GM23338 (cell line): ENCODE results near the gene GRAPL. TPM values are rescaled to one million over a fixed set of nuclear protein-coding genes. Genes with fewer than 3 reads are reported as not detected.
A peak's percentile ranks its signal among the peaks of the same experiment; 100 is the strongest.
"Not testable (repeated sequence)": the region's sequence is repeated elsewhere in the genome, so short reads cannot be mapped to it uniquely, and the experiment has no call there.

Source experiments
- ATAC-seq: fragments of 200-7000 bp; cut with Tn5 transposase; 3 replicates; pipeline ENCODE4 v1.9.1; 2020
- DNase-seq: peaks from one replicate; pipeline ENCODE4 v3.0.0-alpha.2; 2015; ENCODE audit warnings: low spot score
- H2AFZ ChIP-seq: fragments of 200-600 bp; sonication (generic); 2 replicates; pipeline ENCODE4 v1.8.0; 2016; ENCODE audit warnings: antibody characterized with exemption, mild to moderate bottlenecking, moderate library complexity
- H3F3A ChIP-seq: fragments of 200-600 bp; sonication (generic); replicated peaks from 2 replicates; pipeline ENCODE4 v1.8.0; 2017; ENCODE audit warnings: antibody characterized with exemption, mixed run types, low read depth
- H3K27ac ChIP-seq: fragments of 200-600 bp; sonication (generic); 2 replicates; pipeline ENCODE4 v1.6.1; 2016; ENCODE audit warnings: low read depth
- H3K27me3 ChIP-seq: fragments of 200-600 bp; sonication (generic); 2 replicates; pipeline ENCODE4 v1.8.0; 2016; ENCODE audit warnings: mild to moderate bottlenecking, mixed run types, moderate library complexity; ENCODE audit not compliant: insufficient read depth
- H3K36me3 ChIP-seq: fragments of 200-600 bp; sonication (generic); 2 replicates; pipeline ENCODE4 v1.8.0; 2016; ENCODE audit warnings: mild to moderate bottlenecking; ENCODE audit not compliant: insufficient read depth
- H3K4me1 ChIP-seq: fragments of 200-600 bp; sonication (generic); 2 replicates; pipeline ENCODE4 v1.8.0; 2016; ENCODE audit warnings: mild to moderate bottlenecking, moderate library complexity; ENCODE audit not compliant: insufficient read depth
- H3K4me2 ChIP-seq: fragments of 200-600 bp; sonication (generic); 2 replicates; pipeline ENCODE4 v1.7.1; 2017; ENCODE audit warnings: mixed run types
- H3K4me3 ChIP-seq: fragments of 200-600 bp; sonication (generic); 2 replicates; pipeline ENCODE4 v1.6.1; 2016; ENCODE audit warnings: mixed run types
- H3K79me2 ChIP-seq: fragments of 200-600 bp; sonication (generic); replicated peaks from 2 replicates; pipeline ENCODE4 v1.8.0; 2017; ENCODE audit warnings: mild to moderate bottlenecking; ENCODE audit not compliant: insufficient read depth
- H3K9me2 ChIP-seq: fragments of 200-600 bp; sonication (generic); 2 replicates; pipeline ENCODE4 v1.8.0; 2017; ENCODE audit not compliant: insufficient read depth
- H4K20me1 ChIP-seq: fragments of 200-600 bp; sonication (generic); replicated peaks from 2 replicates; pipeline ENCODE4 v1.8.0; 2017; ENCODE audit warnings: mild to moderate bottlenecking; ENCODE audit not compliant: insufficient read depth
- H3K27ac Mint-ChIP-seq: 2 replicates; pipeline ENCODE4 v1.8.0; 2020; ENCODE audit warnings: inconsistent platforms, mild to moderate bottlenecking, moderate library complexity, mixed read lengths
- H3K27me3 Mint-ChIP-seq: 3 replicates; pipeline ENCODE4 v1.8.0; 2022; ENCODE audit warnings: low read depth, mild to moderate bottlenecking, moderate library complexity, mixed read lengths, inconsistent platforms; ENCODE audit not compliant: insufficient read depth, poor library complexity
- H3K36me3 Mint-ChIP-seq: 3 replicates; pipeline ENCODE4 v1.8.0; 2021; ENCODE audit warnings: low read depth, mild to moderate bottlenecking, inconsistent platforms, moderate library complexity, mixed read lengths
- H3K4me1 Mint-ChIP-seq: 3 replicates; pipeline ENCODE4 v1.8.0; 2020; ENCODE audit warnings: mild to moderate bottlenecking, inconsistent platforms, mixed read lengths
- H3K4me3 Mint-ChIP-seq: 3 replicates; pipeline ENCODE4 v1.8.0; 2021; ENCODE audit warnings: moderate library complexity, mild to moderate bottlenecking, inconsistent platforms, mixed read lengths
- H3K9me3 Mint-ChIP-seq: 3 replicates; pipeline ENCODE4 v1.8.0; 2020; ENCODE audit warnings: moderate library complexity, mild to moderate bottlenecking, inconsistent platforms, mixed read lengths
- long read RNA-seq: library from polyadenylated mRNA; unstranded; transcript quantifications from one replicate; pipeline ENCODE4 v2.0.0, GENCODE V29; 2020; ENCODE audit not compliant: unreplicated experiment
- polyA plus RNA-seq: library from polyadenylated mRNA; unstranded; fragments of >200 nt; fragmentation: Nextera tagmentation; extraction: Ambion mirVana; gene quantifications from 2 replicates; pipeline ENCODE4 v1.2.1, GENCODE V29; 2016
- total RNA-seq: library from RNA; depleted of rRNA; stranded (reverse); fragments of >200 nt; shearing (Covaris generic); gene quantifications from 2 replicates; pipeline ENCODE4 v1.2.3, GENCODE V29; 2014; rRNA removed

GRAPL gene
- total RNA-seq (0.28 TPM in 1 of 2 replicates, not detected in the other), polyA plus RNA-seq (not detected in 2 replicates)
- long read RNA-seq, result 0 reads

DNA sequence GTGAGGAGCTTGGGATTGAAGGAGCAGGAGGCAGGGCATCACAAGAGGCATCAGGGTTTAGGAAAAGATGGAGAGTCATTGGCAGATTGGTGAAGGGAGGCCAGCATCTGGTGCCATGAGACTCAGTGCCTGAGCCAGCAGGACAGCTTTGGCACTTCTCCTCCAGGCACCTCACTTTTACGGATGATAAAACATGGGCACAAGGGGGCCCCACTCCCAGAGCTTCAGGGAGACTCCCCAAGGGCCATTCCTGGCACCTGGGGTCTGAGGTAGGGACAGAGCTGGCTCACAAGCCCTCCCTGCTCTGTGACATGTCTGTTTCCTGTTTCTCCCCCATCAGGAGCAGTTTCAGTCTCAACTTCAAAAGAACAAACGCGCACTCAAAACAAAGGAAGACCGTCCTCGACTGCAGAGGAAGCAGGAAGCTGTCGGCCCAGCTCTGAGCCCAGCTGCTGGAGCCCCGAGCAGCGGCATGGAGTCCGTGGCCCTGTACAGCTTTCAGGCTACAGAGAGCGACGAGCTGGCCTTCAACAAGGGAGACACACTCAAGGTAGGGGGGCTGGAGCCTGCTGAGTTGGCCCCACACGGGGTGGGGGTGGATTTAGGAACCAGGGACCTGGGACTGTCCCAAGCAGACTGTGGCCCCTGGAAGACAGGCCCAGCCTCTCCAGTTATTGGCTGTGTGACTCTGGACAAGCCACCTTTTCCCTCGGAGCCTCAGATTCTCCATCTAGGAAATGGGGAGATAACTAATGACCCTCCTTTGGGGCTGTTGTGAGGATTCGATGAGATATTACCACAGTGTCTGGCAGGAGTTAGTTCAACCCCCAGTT, at the start of gene GRAPL:
GRAPL (plus strand) TSS at position 442 of the 833 bp plus-strand sequence; CDS start at position 473, 31 bp downstream.
- H2AFZ ChIP-seq, DNase-seq, H3K4me1 Mint-ChIP-seq, H3K27ac ChIP-seq, H3K27ac Mint-ChIP-seq, H3K27me3 Mint-ChIP-seq, H3K9me2 ChIP-seq, H3K79me2 ChIP-seq, H3K36me3 Mint-ChIP-seq, H3K4me1 ChIP-seq, H3K27me3 ChIP-seq, H3F3A ChIP-seq, H3K4me3 ChIP-seq, H3K4me2 ChIP-seq, H3K36me3 ChIP-seq, H3K4me3 Mint-ChIP-seq, H3K9me3 Mint-ChIP-seq, H4K20me1 ChIP-seq: not testable (repeated sequence)
- ATAC-seq, result peak; percentile 57

DNA sequence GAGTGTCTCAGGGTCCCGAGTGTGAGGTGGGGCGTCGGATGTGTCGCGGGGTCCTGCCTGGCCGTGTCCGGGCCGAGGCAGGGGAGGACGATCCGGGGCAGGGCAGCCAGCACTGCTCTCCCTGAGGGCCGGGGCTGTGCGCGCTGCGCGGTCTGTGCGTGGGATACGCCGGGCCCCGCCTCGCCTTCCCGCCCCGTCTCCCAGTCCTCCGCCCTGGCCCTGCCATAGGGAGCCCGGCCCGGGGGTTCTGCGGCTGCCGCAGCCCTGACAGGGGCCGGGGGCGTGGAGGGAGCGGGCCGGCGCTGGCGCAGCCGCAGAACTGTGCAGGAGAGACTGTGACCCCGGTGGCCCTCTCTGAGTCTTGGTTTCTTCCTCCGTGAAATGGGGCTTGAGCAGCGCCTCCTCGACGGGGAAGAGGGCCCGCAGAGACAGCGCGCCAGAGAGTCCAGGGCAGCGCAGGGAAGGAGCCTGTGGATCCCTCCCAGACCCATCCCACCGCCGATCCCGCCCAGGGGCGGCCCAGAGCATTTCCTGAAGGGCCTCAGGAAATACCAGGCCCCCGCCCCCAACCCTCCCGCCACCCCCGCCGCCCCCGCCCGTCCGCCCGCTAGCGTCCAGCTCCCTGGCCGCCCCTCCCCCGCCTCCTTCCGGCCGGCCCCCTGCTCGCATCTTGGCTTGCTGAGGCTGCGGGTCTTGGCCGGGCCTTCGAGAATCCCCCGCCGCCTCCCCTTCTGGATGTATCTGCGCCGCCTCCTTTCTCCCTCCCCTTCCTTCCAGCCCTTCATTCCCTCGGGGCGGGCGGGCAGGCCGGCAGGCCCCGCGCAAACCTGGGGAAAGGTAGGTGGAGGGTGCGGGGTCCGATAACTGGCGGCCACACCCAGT, 38.3 kb upstream of the GRAPL start:
- H3K27me3 Mint-ChIP-seq, H3K27me3 ChIP-seq, H3K27ac Mint-ChIP-seq, H3K36me3 Mint-ChIP-seq, H3K27ac ChIP-seq, H3K4me1 ChIP-seq, H3K4me3 Mint-ChIP-seq, H3K4me1 Mint-ChIP-seq, H3K79me2 ChIP-seq, H3K36me3 ChIP-seq, H3K4me2 ChIP-seq, H3K4me3 ChIP-seq, DNase-seq, H3K9me3 Mint-ChIP-seq, H4K20me1 ChIP-seq, H3K9me2 ChIP-seq, H3F3A ChIP-seq, H2AFZ ChIP-seq: not testable (repeated sequence)
- ATAC-seq, result peak; percentile 86

DNA sequence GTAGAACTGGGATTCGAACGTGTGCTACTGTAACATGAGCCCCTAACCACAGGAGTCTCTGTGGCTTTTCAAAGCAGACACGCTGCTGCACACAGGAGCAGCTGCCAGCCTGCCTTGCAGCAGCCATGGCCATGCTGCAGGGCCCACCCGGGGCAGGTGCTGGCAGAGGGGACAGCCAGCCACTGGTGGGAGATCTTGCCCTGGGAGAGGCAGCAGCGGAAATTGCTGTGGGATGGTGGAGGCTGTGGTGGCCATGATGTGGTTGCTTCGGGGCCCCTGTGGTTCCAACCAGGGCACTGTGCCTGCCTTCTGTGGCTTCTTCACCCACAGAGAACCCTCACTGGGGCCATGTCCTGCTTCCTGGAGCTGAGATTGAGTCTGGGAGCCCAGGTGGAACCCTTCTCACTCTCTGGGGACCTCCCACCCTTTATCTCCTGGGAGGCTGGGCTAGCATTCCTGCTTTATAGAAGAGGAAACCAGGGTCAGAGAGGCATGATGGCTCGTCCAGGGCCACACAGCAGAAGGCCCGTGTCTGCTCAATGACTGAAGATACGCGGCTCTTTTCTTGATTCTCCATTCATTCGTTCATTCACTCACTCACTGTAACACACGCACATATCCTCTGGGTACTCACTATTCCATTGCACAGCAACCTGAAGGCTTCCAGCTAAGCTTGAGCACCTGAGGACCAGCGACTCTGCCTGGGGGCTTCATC, 37.2 kb upstream of the GRAPL start:
- H3K4me2 ChIP-seq, H3K4me3 Mint-ChIP-seq, H3K36me3 ChIP-seq, H4K20me1 ChIP-seq, H3K4me3 ChIP-seq, H3K27ac Mint-ChIP-seq, H3K4me1 ChIP-seq, H3K27me3 Mint-ChIP-seq, DNase-seq, H3F3A ChIP-seq, H2AFZ ChIP-seq, H3K9me3 Mint-ChIP-seq, H3K9me2 ChIP-seq, H3K4me1 Mint-ChIP-seq, H3K27ac ChIP-seq, H3K27me3 ChIP-seq, H3K79me2 ChIP-seq, H3K36me3 Mint-ChIP-seq: not testable (repeated sequence)
- ATAC-seq, result peak; percentile 10

DNA sequence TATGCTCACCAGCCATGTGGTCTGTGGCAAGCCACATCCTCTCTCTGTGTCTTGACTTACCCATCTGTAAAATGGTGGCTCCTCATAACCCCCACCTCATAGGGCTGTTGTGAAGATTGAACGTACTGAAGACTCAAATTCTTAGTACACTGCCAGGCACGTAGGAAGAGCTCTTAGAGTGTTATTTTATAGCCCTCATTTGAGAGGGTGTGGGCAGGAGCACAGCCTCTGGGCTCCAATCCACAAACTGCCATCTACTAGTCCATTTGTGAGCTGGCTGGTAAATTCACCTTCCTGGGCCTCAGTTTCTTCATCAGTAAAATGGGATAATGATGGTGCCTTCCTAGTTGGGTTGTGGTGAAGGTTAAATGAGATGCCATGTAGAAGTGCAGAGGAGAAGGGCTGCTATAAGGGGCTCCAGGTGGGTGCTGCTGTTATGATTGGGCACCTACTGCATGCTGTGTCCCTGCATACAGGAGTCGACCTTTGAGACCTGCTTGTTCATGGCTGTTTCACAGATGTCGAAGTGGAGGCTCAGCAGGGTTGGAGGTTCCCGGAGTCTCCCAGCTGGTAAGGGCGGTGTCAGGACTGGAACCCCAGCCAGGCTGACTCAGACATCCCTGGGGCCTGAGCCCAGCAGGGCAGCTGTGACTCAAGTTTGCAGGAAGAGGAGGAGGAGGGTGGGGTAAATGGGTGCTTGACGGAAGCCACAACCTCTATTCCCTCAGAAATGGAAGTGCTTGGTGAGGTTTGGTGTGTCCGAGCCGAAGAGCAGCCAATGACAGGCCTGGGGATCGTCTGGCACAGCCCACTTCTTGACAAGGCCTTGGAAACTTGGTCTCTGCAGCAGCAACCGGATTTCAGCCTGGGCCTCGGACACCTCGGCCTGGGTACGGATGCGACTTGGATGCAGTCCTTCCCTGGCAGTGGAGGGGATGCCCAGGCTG, 34.4 kb upstream of the GRAPL start:
- not testable (repeated sequence) for H3K36me3 Mint-ChIP-seq, H3K27me3 ChIP-seq, H3K4me3 Mint-ChIP-seq

DNA sequence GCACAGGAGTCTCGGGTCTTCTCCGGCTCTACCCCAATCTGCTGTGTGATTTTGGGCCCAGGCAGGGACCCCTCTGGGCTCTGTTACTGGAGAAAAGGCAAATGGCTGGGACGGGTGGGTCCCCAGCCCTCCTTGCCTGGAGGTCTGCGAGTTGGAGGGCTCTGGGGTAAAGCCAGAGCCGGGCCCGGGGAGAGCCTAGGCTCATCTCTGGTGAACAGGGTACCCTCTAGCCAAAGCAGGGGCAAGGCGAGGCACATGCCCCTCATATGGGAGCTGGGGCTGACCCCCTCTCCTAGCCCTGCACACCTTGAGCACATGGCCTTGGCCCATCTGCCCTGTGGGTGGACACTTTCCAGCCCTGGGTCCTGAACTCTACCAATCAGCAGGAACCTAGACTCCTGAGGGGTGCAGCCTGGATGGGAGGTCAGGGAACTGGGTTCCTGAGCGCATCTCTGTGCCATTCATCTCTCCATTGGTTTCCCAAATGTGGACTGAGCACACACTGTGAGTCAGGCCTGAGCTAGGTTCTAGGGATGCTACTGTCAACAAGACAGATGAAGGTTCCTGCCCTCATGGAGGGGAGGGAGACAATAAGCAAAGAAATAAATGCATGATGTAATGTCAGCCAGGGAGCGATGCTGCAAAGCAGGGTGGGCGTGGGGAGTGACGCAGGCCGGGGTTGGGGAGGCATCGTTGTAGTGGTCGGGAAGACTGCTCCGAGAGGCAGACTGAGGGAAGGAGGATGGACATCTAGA, 33.5 kb upstream of the GRAPL start:
- H3K4me1 ChIP-seq, H3K27me3 ChIP-seq, H3K27me3 Mint-ChIP-seq, H3K4me3 Mint-ChIP-seq, H3K79me2 ChIP-seq, H4K20me1 ChIP-seq, H2AFZ ChIP-seq, H3F3A ChIP-seq, H3K36me3 Mint-ChIP-seq, H3K9me3 Mint-ChIP-seq, H3K27ac ChIP-seq, ATAC-seq, H3K9me2 ChIP-seq, H3K4me1 Mint-ChIP-seq, H3K27ac Mint-ChIP-seq, H3K36me3 ChIP-seq, H3K4me2 ChIP-seq, H3K4me3 ChIP-seq: not testable (repeated sequence)
- DNase-seq, result peak; percentile 0

More for the DNA sequence above, 34.4 kb upstream of the GRAPL start:
- not testable (repeated sequence) for H2AFZ ChIP-seq, H4K20me1 ChIP-seq, H3K27ac Mint-ChIP-seq, H3K9me2 ChIP-seq, H3K79me2 ChIP-seq, H3K4me3 ChIP-seq, H3K36me3 ChIP-seq, H3K4me1 Mint-ChIP-seq, DNase-seq, H3K4me1 ChIP-seq, H3K4me2 ChIP-seq, H3F3A ChIP-seq, H3K27me3 Mint-ChIP-seq, H3K27ac ChIP-seq, ATAC-seq, H3K9me3 Mint-ChIP-seq
